ENCODE measurements around the gene PEX11B. TPM values are rescaled to one million over a fixed set of nuclear protein-coding genes. Genes with fewer than 3 reads are reported as not detected.
A peak's percentile ranks its signal among the peaks of the same experiment; 100 is the strongest.

PEX11B gene
- total and polyA plus RNA-seq, 2 experiments from 2014 or later, result 7.4 to 9.1 TPM

DNA sequence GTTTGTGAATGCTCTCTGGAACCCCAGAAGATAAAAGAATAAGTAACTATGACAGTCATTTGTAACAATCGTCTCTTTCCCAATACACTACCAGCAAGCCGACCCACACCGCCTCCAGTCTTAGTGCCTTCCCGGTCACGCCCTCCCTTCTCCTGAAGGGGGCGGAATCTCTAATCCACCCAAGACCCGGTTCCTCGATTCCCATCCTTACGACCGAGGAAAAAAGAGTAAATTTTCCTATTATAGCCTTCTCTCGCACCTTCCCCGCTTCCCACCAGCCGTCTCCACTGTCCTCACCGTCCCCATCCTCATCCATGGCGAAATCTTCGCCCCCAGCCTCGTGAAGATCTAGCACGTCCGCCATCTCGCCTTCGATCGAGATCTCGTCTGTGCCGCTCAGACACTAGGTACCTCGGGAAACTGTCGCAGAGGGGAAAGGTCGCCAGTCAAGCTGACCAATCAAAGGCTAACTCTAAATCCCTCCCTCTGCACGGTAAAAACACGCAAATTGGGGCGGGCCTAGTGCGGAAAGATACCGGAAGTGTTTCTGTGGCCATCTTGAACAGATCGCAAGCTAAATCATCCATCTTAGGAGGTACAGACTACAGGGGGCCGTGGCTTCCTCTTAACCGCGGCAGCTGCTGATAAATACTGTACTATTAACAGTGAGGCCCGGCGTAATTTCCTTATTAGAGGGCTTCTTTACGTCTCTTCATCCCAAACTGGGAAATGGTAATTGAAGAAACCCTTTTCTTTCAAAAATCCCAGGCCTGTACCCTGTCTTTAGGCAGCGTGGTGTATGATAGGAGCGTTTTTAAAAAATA is 8.8 kb upstream of the PEX11B start, which contains the start of gene RBM8A:
Gene RBM8A, minus strand, starts transcription at position 422 of the 824 bp plus-strand sequence. Its CDS starts 58 bp downstream, at position 364.
- DNase-seq (ENCODE audit: low spot score), result peak; percentile 99
- H3K4me2 ChIP-seq, result peak within 1 kb of the TSS; percentile 79
- Mint-ChIP-seq H3K4me1 (peaks cover 14% of the 10 kb centered on the region), H3K9me3 (no peaks in the 10 kb centered on the region), H3K4me3 (no peak within 1 kb of the TSS; the same call in 1 of the 3 replicates), H3K27ac (peak within 1 kb of the TSS; percentile 86), H3K36me3 (ENCODE audit: low read depth) (peaks cover 14% of the 10 kb centered on the region), H3K27me3 (ENCODE audit: insufficient read depth, low read depth, poor library complexity) (peaks cover 4% of the 10 kb centered on the region)
- peaks cover 12% of the 10 kb centered on the region for H3K4me1 ChIP-seq (ENCODE audit: insufficient read depth)
- TF ChIP-seq POLR2AphosphoS5 (IDR thresholded peaks at IDR 0.05; ENCODE audit: low read depth) (peak; percentile 96), CREB1 (CRISPR knock-in tag; IDR thresholded peaks at IDR 0.05; ENCODE audit: low read depth) (peak; percentile 84)
- TF ChIP-seq, protein P1, sequence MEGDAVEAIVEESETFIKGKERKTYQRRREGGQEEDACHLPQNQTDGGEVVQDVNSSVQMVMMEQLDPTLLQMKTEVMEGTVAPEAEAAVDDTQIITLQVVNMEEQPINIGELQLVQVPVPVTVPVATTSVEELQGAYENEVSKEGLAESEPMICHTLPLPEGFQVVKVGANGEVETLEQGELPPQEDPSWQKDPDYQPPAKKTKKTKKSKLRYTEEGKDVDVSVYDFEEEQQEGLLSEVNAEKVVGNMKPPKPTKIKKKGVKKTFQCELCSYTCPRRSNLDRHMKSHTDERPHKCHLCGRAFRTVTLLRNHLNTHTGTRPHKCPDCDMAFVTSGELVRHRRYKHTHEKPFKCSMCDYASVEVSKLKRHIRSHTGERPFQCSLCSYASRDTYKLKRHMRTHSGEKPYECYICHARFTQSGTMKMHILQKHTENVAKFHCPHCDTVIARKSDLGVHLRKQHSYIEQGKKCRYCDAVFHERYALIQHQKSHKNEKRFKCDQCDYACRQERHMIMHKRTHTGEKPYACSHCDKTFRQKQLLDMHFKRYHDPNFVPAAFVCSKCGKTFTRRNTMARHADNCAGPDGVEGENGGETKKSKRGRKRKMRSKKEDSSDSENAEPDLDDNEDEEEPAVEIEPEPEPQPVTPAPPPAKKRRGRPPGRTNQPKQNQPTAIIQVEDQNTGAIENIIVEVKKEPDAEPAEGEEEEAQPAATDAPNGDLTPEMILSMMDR (conservative IDR thresholded peaks at IDR 0.05; ENCODE audit: low read depth in 2 of 2), result peak; percentile 55 to 73
- TF ChIP-seq, protein P2, sequence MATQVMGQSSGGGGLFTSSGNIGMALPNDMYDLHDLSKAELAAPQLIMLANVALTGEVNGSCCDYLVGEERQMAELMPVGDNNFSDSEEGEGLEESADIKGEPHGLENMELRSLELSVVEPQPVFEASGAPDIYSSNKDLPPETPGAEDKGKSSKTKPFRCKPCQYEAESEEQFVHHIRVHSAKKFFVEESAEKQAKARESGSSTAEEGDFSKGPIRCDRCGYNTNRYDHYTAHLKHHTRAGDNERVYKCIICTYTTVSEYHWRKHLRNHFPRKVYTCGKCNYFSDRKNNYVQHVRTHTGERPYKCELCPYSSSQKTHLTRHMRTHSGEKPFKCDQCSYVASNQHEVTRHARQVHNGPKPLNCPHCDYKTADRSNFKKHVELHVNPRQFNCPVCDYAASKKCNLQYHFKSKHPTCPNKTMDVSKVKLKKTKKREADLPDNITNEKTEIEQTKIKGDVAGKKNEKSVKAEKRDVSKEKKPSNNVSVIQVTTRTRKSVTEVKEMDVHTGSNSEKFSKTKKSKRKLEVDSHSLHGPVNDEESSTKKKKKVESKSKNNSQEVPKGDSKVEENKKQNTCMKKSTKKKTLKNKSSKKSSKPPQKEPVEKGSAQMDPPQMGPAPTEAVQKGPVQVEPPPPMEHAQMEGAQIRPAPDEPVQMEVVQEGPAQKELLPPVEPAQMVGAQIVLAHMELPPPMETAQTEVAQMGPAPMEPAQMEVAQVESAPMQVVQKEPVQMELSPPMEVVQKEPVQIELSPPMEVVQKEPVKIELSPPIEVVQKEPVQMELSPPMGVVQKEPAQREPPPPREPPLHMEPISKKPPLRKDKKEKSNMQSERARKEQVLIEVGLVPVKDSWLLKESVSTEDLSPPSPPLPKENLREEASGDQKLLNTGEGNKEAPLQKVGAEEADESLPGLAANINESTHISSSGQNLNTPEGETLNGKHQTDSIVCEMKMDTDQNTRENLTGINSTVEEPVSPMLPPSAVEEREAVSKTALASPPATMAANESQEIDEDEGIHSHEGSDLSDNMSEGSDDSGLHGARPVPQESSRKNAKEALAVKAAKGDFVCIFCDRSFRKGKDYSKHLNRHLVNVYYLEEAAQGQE (IDR thresholded peaks at IDR 0.05; ENCODE audit: unreplicated experiment), result no peak
- TF ChIP-seq, protein P3, sequence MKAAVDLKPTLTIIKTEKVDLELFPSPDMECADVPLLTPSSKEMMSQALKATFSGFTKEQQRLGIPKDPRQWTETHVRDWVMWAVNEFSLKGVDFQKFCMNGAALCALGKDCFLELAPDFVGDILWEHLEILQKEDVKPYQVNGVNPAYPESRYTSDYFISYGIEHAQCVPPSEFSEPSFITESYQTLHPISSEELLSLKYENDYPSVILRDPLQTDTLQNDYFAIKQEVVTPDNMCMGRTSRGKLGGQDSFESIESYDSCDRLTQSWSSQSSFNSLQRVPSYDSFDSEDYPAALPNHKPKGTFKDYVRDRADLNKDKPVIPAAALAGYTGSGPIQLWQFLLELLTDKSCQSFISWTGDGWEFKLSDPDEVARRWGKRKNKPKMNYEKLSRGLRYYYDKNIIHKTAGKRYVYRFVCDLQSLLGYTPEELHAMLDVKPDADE (IDR thresholded peaks at IDR 0.05), result peak; percentile 72
- no peak within 1 kb of the TSS for H2AFZ ChIP-seq
- no peaks in the 10 kb centered on the region for H3K27me3 ChIP-seq (ENCODE audit: insufficient read depth)
- H3F3A ChIP-seq (replicated peaks; ENCODE audit: low read depth), result peaks cover 12% of the 10 kb centered on the region; the same call in 1 of the 2 replicates
- peak within 1 kb of the TSS; percentile 90 for H3K27ac ChIP-seq (ENCODE audit: low read depth)
- peak; percentile 97 for ATAC-seq
- H4K20me1 ChIP-seq (replicated peaks; ENCODE audit: insufficient read depth), result no peaks in the 10 kb centered on the region
- peaks cover 12% of the 10 kb centered on the region for H3K79me2 ChIP-seq (replicated peaks; ENCODE audit: insufficient read depth)
- H3K9me2 ChIP-seq (ENCODE audit: insufficient read depth), result no peaks in the 10 kb centered on the region
- H3K36me3 ChIP-seq (ENCODE audit: insufficient read depth), result peaks cover 17% of the 10 kb centered on the region
- peak within 1 kb of the TSS; percentile 63 for H3K4me3 ChIP-seq

DNA sequence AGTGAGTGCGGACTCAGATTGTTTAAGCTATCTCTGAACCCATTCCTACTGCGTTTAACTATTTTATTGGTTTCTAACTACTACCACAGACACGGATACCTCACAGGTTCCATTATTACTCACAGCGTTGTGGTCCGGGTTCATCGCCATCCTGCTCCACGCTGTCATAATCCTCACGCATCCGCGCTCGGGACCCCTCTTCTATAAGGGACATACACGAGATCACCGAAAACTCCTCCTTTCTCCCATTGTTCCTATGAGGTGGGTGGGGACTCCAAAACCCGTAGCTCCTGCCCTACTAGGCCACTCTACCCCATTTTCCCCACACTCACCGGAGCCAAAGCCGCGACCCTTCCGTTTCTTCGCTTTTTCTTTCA is 8.2 kb upstream of the PEX11B start:
- Histone ChIP-seq H3K27ac (ENCODE audit: low read depth) (peak overlapping the region; percentile 80; the same call in 1 of the 2 replicates), H3K9me2 (ENCODE audit: insufficient read depth) (no peaks in the 10 kb centered on the region)
- H3K4me3 Mint-ChIP-seq, result no peak overlapping the region
- TF ChIP-seq, protein P1 (conservative IDR thresholded peaks at IDR 0.05; ENCODE audit: low read depth in 2 of 2), result no peak
- no peak for TF ChIP-seq NANOG (IDR thresholded peaks at IDR 0.05; ENCODE audit: borderline replicate concordance)

More for the DNA sequence above, 8.2 kb upstream of the PEX11B start:
- H2AFZ ChIP-seq, result no peak overlapping the region
- no peaks in the 10 kb centered on the region for H4K20me1 ChIP-seq (replicated peaks; ENCODE audit: insufficient read depth)
- Mint-ChIP-seq H3K4me1 (peaks cover 12% of the 10 kb centered on the region), H3K27me3 (ENCODE audit: insufficient read depth, low read depth, poor library complexity) (peaks cover 4% of the 10 kb centered on the region), H3K27ac (no peak overlapping the region), H3K36me3 (ENCODE audit: low read depth) (peaks cover 15% of the 10 kb centered on the region), H3K9me3 (no peaks in the 10 kb centered on the region)
- DNase-seq (ENCODE audit: low spot score) (no peak), ATAC-seq (peak; percentile 52)
- peaks cover 8% of the 10 kb centered on the region; the same call in 1 of the 2 replicates for H3K4me1 ChIP-seq (ENCODE audit: insufficient read depth)
- H3K27me3 ChIP-seq (ENCODE audit: insufficient read depth), result no peaks in the 10 kb centered on the region
- H3K4me3 ChIP-seq, result peak overlapping the region; percentile 63
- H3F3A ChIP-seq (replicated peaks; ENCODE audit: low read depth), result peaks cover 10% of the 10 kb centered on the region; the same call in 1 of the 2 replicates
- peak overlapping the region; percentile 79 for H3K4me2 ChIP-seq
- H3K79me2 ChIP-seq (replicated peaks; ENCODE audit: insufficient read depth), result peaks cover 12% of the 10 kb centered on the region
- peaks cover 19% of the 10 kb centered on the region for H3K36me3 ChIP-seq (ENCODE audit: insufficient read depth)
